Measurements from ENCODE around the gene RAB6B.

DNA sequence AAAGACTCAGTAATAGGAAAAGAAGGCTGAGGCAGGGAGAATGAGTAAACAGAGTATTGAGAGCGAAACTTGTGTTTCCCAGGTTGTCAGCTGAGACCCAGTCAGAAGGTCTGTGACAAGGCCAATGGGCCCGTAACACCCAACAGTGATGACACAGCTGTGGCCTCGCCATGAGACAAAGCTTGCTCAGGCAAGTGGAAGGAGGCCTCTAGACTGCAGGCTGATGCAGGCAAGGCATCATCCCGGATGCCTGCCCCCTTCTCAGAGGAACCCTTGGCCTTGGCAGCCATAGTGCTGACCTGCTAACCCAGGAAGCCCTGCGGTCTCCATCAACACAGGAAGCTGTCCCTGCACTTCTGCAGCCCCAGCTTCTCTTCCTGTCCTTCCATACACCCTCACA, 15.4 kb downstream of the RAB6B start:
- TF ChIP-seq CHD1 (IDR thresholded peaks at IDR 0.05; ENCODE audit: low read depth, low read length): no peak
- TF ChIP-seq, protein P1, sequence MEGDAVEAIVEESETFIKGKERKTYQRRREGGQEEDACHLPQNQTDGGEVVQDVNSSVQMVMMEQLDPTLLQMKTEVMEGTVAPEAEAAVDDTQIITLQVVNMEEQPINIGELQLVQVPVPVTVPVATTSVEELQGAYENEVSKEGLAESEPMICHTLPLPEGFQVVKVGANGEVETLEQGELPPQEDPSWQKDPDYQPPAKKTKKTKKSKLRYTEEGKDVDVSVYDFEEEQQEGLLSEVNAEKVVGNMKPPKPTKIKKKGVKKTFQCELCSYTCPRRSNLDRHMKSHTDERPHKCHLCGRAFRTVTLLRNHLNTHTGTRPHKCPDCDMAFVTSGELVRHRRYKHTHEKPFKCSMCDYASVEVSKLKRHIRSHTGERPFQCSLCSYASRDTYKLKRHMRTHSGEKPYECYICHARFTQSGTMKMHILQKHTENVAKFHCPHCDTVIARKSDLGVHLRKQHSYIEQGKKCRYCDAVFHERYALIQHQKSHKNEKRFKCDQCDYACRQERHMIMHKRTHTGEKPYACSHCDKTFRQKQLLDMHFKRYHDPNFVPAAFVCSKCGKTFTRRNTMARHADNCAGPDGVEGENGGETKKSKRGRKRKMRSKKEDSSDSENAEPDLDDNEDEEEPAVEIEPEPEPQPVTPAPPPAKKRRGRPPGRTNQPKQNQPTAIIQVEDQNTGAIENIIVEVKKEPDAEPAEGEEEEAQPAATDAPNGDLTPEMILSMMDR (conservative IDR thresholded peaks at IDR 0.05; ENCODE audit: low read depth, low read length): no peak
- no peak for TF ChIP-seq RFX5 (IDR thresholded peaks at IDR 0.05; ENCODE audit: low read depth, low read length)
- TF ChIP-seq RAD21 (IDR thresholded peaks at IDR 0.05; ENCODE audit: low read length): no peak
- TF ChIP-seq POLR2A (IDR thresholded peaks at IDR 0.05; ENCODE audit: low read depth, low read length): no peak
- TF ChIP-seq, protein P2, sequence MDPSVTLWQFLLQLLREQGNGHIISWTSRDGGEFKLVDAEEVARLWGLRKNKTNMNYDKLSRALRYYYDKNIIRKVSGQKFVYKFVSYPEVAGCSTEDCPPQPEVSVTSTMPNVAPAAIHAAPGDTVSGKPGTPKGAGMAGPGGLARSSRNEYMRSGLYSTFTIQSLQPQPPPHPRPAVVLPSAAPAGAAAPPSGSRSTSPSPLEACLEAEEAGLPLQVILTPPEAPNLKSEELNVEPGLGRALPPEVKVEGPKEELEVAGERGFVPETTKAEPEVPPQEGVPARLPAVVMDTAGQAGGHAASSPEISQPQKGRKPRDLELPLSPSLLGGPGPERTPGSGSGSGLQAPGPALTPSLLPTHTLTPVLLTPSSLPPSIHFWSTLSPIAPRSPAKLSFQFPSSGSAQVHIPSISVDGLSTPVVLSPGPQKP (IDR thresholded peaks at IDR 0.05; ENCODE audit: borderline replicate concordance, low read depth, low read length): no peak
- no peak for TF ChIP-seq MAFK (IDR thresholded peaks at IDR 0.05; ENCODE audit: low read depth, low read length)
- TF ChIP-seq, protein P3, sequence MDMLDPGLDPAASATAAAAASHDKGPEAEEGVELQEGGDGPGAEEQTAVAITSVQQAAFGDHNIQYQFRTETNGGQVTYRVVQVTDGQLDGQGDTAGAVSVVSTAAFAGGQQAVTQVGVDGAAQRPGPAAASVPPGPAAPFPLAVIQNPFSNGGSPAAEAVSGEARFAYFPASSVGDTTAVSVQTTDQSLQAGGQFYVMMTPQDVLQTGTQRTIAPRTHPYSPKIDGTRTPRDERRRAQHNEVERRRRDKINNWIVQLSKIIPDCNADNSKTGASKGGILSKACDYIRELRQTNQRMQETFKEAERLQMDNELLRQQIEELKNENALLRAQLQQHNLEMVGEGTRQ (IDR thresholded peaks at IDR 0.05; ENCODE audit: low read depth, low read length): no peak
